Endometrial microvascular endothelial cells (primary cell): ENCODE data around the gene ILRUN. TPM values are rescaled to one million over a fixed set of nuclear protein-coding genes. Genes with fewer than 3 reads are reported as not detected.
"Not testable (repeated sequence)": the region's sequence is repeated elsewhere in the genome, so short reads cannot be mapped to it uniquely, and the experiment has no call there.

Experiments
- in situ Hi-C: cut with HindIII; loops from 2 replicates; pipeline ENCODE4 v1.10.0; 2017; ENCODE audit warnings: low sequenced_read_pairs, low pct_unique_long_range_greater_than_20kb; ENCODE audit errors: inconsistent ontology term
- total RNA-seq: library from RNA; depleted of rRNA; stranded (reverse); fragments of >200 nt; gene quantifications from one replicate; pipeline ENCODE4 v1.2.3, GENCODE V29; 2015; ENCODE audit errors: inconsistent ontology term

Gene ILRUN
- 36.1 TPM for total RNA-seq

GRCh38 chr6:34696739-34697543 is at the start of gene ILRUN:
TSS of gene ILRUN (minus strand) at chr6:34696767. CDS start at chr6:34696603, 164 bp downstream.
- in situ Hi-C loops, result no loop called here

GRCh38 chr6:34745277-34746103 is 48.9 kb upstream of the ILRUN start:
- in situ Hi-C loops, result no loop called here

- in situ Hi-C loops, result not testable (repeated sequence)
These were observed 47.7 kb upstream of the ILRUN start for GRCh38 chr6:34744294-34744647.

- in situ Hi-C loops, result no loop called here
These were observed 47.2 kb upstream of the ILRUN start for GRCh38 chr6:34743625-34744293.

- in situ Hi-C loops, result no loop called here
These were observed 45.5 kb upstream of the ILRUN start for GRCh38 chr6:34742094-34742493.

GRCh38 chr6:34736823-34737222 is 40.3 kb upstream of the ILRUN start:
- in situ Hi-C loops, result no loop called here

GRCh38 chr6:34731393-34732060 is 35.0 kb upstream of the ILRUN start:
- in situ Hi-C loops, result no loop called here

GRCh38 chr6:34729631-34730470 is 33.3 kb upstream of the ILRUN start:
- in situ Hi-C loops, result no loop called here

GRCh38 chr6:34726055-34726454 is 29.5 kb upstream of the ILRUN start:
- in situ Hi-C loops, result no loop called here

GRCh38 chr6:34723203-34723602 is 26.6 kb upstream of the ILRUN start:
- in situ Hi-C loops, result no loop called here

- in situ Hi-C loops, result no loop called here
These were observed 25.9 kb upstream of the ILRUN start for GRCh38 chr6:34722451-34722850.

- in situ Hi-C loops, result not testable (repeated sequence)
These were observed 23.6 kb upstream of the ILRUN start for GRCh38 chr6:34720160-34720559.

- in situ Hi-C loops, result not testable (repeated sequence)
These were observed 23.1 kb upstream of the ILRUN start for GRCh38 chr6:34719646-34720045.

- in situ Hi-C loops, result no loop called here
These were observed 22.4 kb upstream of the ILRUN start for GRCh38 chr6:34718976-34719375.

- in situ Hi-C loops, result no loop called here
These were observed 20.9 kb upstream of the ILRUN start for GRCh38 chr6:34717466-34717865.

- in situ Hi-C loops, result no loop called here
These were observed 18.1 kb upstream of the ILRUN start for GRCh38 chr6:34714663-34715062.

GRCh38 chr6:34712881-34713280 is 16.3 kb upstream of the ILRUN start:
- in situ Hi-C loops, result not testable (repeated sequence)

GRCh38 chr6:34709386-34709785 is 12.8 kb upstream of the ILRUN start:
- in situ Hi-C loops, result no loop called here
